Stimulated activated CD4-positive, alpha-beta T cell treated with anti-CD3 and anti-CD28 coated beads, Interleukin-15, amount 100 ng/mL, for 1 hour (primary cell): Measurements from ENCODE around the gene WRAP73.

Experiments
- DNase-seq, 2 donors: peaks; one replicate each; pipeline ENCODE4 v3.0.0-alpha.2; 2020; ENCODE audit warnings: low read depth in 1 of 2, low spot score in 1 of 2

The WRAP73 gene

DNA sequence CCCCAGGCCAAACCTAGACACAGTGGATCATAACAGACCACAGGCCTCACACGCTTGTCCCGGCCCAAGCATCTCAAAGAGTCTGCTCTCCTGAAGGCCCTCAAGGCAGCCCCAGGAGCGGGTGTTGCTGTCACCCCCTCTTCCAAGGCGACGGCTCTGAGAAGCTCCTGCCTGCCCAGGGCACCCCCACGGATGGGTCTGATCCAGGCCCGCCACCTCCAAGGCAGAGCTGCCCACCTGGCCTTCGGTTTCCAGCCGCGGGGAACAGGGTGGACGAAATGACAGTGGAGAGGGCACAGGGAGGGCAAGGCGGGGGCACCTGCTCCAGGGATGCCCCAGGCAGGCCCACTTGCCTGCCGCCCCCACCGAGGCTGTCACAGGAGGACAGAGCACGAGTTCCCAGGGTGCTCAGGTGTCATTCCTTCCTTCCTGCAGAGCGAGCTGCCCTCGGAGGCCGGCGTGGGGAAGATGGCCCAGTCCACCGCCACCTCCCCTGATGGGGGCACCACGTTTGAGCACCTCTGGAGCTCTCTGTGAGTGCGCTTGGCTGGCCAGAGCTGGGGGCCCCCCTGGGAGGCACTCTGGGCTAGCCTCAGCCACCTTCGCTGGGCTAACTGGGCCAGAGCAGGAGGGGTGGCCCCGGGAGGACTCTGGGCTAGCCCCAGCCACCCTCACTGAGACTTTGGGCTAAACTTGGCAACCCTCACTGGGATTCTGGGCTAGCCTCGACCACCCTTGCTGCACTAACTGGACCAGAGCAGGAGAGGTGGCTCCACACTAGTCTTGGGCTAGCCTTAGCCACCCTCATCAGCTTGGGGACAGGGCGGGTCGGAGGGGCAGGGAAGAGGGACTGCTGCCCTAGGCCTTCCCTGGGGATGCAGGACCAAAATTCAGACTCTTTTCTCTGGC is 32.2 kb upstream of the WRAP73 start:
- no peak for DNase-seq

DNA sequence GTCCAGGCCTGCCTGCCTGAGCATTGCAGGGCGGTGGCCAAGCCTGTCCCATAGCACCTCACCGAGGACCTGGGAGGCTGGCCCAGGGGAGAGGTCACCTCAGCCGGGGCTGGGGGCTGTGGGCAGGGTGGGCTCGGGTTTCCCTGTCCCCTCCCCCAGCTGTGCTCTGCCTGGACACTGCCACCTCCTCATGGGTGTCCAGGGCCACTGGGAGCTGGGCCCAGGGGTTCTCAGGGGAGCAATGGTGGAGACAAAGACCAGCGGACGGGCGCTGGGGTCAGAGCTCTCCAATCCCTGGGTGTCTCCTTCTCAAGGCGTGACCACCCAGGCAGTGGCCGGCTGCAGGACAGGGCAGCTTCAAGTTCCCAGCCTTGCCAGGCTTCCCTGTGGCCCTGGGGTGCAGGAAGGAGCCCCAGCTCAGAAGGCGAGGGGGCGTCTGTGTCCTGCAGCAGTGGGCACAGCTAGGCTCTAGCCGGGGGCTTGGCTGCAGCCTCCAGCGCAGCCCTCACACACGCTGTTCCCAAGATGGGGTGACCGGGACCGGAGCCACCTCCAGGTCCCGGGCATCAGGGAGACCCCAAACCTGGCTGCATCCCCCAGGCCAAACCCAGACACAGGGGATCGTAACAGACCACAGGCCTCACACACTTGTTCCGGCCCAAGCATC is 31.5 kb upstream of the WRAP73 start:
- DNase-seq = no peak

DNA sequence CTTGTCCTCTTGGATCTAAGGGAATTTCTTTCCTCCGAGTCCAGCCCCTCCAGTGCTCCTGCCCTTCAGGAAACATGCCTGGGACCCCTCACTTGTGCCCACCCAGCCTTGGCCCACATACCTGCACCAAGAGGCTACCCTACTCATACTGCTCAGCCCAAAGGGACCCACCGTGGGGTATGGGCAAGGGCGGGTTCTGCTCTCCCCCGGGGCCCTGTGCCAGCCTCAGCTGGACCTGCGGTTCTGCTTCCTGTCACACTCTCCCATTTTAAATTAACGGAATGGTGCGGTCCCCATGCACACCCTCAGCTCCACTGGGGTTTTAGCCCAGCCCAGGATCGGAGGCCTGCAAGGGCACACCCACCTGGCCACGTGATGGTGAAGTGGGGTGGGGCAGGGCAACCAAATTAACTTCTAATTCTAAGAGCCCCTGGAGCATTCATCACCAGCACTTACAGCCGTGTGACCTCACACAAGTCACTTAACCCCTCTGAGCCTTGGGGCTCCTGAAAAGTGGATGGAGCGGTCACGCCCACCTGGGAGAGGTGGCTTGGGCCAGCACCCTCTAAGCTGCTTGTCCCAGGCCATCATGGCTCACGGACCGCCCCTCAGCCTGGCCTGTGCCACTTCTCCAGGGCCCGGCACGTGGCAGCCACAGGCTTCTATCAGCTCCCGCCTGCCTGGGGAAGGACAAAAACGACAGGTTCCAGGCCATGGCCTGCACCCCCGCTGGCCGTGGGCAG is 30.8 kb upstream of the WRAP73 start:
- no peak for DNase-seq

DNA sequence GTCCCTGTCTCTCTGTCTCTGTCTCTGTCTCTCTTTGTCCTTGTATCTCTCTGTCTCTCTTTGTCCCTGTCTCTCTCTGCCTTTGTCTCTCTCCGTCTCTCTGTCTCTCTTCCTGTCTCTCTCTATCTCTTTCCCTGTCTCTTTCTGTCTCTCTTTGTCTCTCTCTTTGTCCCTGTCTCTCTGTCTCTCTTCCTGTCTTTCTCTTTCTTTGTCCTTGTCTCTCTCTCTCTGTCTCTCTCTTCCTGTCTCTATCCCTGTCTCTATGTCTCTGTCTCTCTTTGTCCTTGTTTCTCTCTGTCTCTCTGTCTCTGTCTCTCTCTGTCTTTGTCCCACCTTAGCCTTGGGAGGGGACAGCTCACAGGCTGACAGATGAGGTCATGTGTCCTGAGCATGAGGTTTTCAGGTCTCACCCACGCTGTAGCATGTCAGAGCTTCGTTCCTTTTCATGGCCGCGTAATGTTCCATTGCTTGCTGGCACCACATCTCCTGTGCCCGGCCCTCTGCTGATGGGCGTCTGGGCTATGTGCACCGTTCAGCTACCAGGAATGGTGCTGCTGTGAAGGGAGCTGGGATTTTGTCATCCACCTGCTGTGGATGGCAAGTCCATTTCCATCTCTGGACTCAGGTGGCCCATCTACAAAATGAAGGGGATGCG is 30.0 kb upstream of the WRAP73 start:
- no peak for DNase-seq

DNA sequence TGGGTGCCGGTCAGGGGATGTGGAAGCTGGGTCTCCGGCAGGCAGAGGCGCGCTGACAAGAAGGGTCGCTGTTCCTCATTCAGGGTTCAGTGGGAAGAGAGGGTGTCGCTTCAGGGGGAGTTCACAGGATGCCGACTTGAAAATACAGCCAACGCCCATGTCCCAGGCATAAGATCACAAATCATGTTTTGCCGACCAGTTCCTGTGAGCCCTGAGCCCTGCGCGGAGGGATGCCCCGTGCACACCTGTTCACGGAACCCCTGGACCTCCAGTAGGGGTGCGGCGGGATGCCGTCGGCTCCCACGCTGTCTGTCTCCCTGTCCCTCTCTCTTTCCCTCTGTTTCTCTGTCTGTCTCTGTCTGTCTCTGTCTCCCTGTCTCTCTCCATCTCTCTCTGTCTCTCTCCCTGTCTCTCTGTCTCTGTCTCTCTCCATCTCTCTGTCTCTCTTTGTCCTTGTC is 29.2 kb upstream of the WRAP73 start:
- no peak for DNase-seq

DNA sequence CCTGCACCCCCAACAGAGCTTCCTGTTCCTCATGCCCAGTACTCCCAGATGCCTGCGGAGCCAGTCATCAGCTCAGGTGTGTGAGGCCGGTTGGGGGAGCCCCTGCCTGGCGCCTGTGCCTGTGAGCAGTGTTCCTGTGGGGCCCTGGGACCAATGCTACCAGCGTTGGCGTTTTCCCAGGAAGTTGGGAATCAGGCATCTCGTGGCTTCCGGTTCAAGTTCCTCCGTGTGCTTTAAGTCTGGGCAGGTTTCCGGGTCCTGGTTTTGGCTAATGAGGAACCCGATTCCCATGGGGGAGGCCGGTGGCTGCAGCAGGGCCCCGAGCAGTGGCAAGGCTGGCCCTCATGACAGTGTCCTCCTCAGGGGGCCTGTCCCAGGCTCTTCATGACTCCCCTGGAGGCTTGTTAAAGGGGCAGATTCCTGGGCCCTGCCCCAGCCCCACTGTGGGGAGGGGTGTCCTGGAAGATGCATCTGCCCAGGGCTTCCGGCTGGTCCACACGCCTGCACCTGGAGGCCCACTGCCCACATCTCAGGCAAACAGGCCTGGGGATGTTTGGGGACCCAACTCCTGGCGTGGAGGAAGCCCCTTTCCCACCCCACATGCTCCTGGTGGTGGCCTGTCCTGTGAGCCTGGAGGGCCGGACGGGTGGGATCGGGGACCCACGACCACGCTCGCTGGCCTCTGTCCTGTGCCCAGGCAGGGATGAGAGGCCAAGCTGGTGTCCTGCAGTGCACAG is 28.6 kb upstream of the WRAP73 start:
- DNase-seq = no peak

DNA sequence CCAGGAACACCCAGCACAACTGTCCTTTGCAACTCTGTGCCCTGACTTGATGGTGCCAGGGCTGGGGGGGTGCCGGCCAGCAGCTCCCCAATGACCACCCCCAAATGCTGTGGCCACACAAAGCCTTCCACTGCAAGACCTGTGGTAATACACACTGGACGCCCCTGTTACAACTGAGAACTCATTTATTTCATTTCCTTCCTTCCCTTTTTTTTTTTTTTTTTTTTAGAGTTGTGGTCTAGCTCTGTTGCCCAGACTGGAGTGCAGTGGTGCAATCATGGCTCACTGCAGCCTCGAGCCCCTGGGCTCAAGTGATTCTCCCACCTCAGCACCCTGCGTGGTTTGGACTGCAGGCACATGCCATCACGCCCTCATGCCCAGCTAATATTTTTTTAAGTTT is 27.6 kb upstream of the WRAP73 start:
- DNase-seq = no peak

DNA sequence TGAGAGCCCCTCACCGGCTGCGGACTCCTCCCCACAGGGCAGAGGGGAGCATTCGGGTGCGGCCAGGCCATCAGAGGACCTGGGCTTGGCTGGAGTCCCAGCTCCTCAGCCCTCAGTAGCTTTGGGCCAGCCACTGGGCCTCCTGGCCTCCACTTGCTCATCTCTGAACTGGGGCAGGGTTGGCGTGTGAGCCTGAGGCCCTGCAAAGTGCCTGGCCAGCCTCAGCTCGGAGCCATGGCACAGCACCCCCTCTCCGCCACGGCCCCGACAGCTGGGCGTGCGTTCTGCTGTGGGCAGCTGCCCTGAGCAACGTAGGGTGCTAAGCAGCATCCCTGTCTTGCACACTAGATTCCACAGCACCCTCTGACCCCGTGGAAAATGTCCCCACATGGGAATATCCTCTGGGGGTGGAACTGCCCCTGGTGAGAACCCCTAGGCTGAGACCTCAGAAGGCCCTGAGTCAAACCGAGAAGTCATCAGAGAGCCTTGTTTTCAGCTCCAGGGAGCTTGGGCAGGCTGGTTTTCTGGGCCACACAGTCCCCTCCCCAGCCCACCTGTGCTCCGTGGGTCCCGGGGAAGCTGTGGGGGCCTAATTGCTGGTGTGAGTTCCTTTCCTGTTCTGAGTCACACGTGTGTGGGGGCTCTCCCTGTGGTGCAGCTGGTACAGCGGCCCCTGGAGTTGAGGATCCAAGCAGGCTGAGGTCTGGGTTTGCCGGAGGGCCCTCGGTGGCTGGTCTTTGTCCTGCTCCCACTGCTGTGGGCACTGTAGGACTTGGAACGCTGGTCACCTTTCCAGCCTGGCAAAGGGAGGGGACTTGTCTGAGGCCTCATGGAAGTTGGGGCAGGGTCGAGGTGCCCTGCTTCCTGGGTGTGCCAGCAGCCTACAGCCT is 26.9 kb upstream of the WRAP73 start:
- no peak for DNase-seq

DNA sequence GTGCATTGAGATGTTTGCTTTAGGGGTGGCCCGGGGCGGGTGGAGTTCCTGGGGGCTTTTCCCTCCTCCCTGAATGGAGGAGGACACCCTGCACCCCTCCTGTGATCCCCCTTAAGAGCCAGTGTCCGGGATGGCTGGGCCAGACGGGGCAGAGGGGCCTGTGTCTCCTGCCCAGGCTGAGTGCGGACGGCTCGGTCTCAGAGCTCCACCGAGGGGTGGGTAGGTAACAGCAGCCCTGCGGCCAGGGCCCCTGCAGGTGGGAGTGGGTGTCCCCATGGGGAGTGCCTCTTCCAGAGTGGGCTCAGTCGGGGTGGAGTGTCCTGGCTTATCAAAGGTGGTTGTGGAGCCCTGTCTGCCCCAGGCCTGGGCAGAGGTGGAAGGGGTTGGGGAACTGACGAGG is 25.5 kb upstream of the WRAP73 start:
- DNase-seq = no peak

DNA sequence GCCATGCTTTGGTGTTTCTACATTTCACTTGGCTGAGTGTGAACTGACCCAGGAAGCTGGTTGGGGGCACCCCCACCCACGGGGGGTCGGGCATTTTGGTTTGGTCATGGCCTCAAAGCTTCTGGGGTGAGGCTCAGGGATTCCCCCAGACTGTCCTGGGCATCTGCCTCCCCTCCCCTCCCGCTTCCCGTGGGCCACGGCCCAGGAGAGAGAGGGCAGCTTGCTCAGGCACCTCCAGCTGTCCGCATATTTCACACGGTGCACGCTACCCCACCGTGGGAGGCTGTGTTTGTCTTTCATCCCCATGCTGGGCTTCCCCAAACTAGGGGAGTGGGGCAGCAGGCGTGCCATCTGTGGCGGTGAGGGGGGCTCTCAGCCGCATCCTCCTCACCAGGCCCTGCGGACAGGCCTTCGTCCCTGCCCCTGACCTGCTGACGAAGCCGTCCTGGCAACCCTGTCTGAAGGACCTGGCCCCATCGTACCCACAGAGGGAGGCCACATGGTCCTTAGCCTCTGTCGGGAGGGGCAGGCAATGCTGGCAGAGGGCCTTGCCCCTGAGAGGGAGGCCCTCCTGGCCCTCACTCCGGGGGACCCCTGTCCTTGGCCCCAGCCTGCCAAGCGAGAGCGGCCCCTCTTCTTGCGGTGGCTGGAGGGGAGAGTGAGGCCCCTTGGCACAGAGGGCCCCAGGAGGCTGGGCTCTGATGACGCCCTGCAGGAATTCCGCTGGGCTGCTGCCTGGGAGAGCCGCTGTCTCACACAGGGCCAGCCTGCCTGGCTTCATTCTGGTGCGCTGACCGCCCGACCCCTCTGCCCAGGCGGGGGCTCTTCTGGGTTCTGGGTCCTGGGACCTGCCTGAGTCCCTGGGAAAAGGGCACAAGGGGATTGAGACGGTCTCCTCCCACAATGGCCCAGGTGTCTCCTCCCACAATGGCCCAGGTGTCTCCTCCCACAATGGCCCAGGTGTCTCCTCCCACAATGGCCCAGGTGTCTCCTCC is 24.5 kb upstream of the WRAP73 start:
- DNase-seq = no peak

DNA sequence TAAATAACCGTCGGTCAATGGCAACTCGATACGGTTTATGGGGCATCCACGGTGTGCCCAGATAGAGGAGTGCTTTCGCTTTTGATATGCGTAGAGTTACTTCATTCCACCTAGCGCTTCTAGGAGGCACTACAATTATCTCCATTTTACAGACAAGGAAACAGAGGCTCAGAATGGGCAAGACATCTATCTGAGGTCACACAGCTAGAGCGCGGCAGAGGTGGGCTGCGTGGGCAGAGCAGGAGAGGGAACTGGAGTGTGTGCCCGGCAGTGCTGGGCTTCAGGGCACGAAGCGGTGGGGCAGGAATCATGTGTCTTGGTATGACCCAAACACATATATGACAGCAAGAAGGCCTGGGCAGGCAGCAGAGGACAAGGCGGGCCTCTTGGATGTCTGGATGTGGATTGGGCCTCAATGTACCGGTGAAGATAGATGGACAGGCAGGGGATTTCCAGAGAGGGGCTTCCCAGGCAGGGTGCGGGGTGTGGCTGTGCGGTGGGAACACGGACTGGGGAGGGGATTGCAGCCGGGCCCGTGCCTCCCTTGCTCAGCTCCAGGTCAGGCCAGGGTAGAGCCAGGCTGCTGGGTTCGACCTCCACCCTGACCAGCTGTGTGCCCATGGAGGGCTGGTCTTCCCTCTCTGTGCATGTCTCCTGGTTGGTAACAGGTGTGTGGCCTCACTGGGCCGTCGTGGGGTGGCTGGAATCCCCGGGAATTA is 23.6 kb upstream of the WRAP73 start:
- no peak for DNase-seq

DNA sequence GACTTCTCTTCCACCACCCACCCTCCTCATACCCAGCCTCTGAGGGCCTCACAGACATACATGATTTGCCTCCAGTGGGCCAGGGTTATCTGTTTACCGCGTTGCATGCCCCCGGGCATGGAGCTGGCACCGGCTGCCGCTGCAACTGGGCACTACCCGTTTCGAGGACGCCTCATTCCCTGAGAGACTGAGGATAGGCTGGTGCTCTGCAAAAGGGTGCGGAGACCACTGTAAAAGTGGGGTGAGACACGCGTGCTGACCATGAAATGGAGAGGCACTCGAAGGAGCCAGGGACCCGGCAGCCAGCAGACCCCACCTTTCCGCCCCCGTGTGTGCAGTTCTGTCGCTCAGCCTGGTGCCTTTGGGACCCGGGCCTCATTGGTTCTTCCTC is 23.1 kb upstream of the WRAP73 start:
- no peak for DNase-seq

DNA sequence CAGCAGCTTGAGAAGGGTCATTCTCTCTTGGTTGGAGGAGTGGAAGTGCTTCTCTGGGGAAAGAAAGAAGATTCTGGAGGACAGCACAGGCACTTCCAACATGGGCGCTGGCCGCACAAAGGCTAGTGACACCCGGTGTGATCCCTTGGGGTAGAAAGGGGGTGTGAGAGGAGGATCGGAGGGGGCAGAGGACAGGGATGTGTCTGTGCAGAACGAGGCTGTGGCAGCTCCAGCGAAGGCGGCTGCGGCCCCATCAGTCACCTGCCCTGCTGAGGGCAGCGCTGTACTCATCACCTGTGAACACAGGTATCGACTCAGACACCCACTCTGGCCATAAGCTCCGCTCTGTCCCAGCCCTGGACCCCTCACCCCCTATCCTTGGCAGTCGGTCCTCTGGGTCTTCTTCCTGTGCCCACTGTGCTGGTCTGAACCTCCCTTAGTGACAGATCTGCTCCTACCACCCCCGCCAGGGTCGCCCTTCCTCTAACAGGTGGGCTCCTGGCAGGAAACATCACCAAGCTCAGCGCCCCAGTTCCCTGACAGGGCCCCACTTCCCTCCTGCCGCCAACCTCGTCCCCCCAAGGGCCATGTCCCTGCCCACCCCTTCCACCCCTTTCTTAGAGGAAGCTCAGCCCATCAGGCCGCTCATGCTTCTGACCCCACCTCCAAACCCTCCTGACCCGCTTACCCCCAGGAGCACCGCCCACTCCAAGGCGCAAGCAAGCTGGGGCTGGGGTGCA is 22.5 kb upstream of the WRAP73 start:
- no peak for DNase-seq

DNA sequence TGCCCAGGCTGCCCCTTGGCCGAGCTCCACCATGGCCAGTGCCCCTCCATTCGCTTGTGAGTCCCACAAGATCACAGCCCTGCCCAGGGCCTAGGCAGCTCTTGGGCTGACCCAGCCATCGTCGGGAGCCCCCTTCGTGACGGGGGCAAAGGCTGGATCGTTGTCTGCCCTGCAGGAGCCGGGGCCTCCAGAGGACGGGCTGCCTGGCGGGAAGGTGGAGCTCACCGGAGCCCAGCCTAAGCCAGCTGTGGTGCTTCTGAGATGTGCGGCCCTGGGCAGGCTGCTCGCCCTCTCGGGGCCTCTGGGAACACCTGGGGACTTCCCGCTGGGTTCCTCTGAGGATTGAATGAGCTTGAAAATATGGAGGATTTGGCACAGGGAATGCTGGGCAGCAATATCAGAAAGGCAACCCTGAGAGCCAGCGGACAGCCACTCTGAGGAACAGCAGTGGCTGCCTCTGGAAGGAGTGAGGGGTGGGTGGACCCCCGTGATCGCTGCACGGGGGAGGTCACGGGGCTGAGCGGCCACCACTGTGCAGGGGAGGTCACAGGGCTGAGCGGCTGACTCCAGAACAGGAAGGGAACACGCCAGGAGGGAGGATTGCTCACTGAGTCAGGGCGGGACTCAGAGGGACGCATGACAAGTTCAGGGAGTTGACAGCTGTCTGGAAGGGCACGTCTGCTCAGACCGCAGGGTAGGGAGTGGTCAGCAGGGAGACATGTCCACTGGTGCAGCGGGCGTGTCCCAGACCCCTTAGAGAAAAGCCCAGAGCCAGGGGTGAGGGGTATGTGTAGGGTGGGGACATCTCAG is 21.7 kb upstream of the WRAP73 start:
- no peak for DNase-seq

DNA sequence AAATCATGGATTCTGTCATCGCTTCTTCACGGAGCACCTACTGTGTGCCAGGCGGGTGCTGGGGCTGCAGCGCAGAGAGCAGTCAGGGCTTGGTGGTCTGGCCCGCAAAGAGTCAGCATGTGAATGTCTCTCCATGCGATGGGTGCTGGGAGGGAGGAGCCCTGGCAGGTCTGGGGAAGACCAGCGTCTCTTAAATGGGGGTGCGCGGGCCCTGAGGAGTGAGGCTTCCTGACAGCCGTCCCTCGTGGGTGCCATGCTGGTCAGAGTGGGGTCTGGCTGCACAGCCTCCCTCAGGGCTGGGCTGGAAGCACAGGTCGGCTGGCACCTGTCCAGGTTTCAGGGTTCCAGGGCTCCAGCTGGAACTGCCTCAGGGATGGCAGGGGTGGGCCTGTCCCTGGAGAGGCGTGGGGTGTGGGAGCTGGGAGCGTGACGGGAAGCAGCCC is 20.9 kb upstream of the WRAP73 start:
- DNase-seq = no peak

DNA sequence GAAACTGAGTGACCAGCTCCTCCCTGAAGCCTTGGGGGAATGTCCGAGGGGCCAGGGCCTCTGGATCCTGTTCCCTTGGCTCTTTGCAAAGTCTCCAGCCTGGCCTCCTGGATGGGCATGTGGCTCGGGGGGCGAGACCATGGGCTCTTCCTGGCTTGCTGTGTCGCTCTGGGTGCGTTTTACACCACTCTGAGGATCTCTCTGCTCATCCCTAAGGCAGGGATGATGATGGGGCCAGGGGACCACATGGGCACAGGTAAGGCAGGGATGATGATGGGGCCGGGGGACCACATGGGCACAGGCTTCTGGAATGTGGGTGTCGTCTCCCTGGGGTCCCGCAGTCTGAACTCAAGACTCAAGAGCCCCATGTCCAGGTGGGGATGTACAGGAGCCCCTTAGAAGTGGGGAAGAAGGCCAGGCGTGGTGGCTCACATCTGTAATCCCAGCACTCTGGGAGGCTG is 20.1 kb upstream of the WRAP73 start:
- DNase-seq = no peak
